Astrocyte (in vitro differentiated cells and primary cell): Measurements from ENCODE around the gene ANO8.

Experiments
- EZH2 ChIP-seq: IDR thresholded peaks from 2 replicates; pipeline ENCODE4 v1.6.1; 2012; ENCODE audit warnings: mild to moderate bottlenecking, low read length, inconsistent platforms; ENCODE audit not compliant: insufficient read depth
- TF ChIP-seq, protein P1 (sequence below): IDR thresholded peaks from 2 replicates; pipeline ENCODE4 v1.5.1; 2011; ENCODE audit warnings: low read depth, mild to moderate bottlenecking, inconsistent platforms, low read length, moderate library complexity; ENCODE audit not compliant: insufficient read depth

DNA sequence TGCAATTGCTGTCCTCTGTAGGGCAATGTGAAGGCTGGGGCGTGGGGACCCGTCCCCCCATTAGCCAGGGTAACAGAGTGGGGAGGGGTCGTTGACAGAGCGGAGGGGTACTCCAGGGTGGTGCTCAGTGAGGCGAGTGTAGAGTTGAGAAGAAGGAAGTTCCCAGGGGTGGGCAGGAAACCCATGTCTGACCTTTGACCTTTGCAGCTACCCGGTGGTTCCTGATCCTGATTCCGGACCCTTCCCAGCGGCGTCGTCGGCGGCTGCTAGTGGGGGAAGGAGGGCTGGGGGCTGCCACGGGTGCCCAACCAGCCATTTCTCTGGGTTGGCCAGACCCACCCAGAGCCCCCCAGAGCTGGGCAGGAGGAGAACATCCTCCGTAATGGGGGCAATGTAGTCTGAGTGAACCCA is 44.6 kb upstream of the ANO8 start:
- TF ChIP-seq, protein P1, sequence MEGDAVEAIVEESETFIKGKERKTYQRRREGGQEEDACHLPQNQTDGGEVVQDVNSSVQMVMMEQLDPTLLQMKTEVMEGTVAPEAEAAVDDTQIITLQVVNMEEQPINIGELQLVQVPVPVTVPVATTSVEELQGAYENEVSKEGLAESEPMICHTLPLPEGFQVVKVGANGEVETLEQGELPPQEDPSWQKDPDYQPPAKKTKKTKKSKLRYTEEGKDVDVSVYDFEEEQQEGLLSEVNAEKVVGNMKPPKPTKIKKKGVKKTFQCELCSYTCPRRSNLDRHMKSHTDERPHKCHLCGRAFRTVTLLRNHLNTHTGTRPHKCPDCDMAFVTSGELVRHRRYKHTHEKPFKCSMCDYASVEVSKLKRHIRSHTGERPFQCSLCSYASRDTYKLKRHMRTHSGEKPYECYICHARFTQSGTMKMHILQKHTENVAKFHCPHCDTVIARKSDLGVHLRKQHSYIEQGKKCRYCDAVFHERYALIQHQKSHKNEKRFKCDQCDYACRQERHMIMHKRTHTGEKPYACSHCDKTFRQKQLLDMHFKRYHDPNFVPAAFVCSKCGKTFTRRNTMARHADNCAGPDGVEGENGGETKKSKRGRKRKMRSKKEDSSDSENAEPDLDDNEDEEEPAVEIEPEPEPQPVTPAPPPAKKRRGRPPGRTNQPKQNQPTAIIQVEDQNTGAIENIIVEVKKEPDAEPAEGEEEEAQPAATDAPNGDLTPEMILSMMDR, result no peak
- no peak for TF ChIP-seq EZH2
